ENCODE measurements around the gene ITGA1. TPM values are rescaled to one million over a fixed set of nuclear protein-coding genes. Genes with fewer than 3 reads are reported as not detected.

The ITGA1 gene
- polyA plus RNA-seq, 3 donors, result 2.4 to 19.6 (median 6.7) TPM

DNA sequence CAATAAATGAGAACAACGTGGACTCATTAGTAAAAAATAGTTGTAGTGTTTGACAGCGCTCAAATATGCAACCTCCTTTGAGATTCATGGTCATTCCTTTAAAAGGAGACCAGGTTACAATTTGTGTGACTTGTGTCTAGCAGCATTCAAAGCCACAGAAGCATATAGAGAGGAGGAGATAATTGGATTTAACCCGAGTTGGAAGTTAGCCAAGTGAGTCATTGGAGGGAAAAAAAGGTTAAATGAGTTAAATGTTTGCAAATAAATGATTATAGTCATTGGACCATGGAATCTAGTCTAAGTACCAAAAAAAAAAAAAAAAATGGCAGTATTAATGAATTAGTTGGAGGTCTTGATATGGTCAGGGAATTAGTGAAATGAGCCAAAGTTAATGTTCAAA is 90.9 kb downstream of the ITGA1 start:
- no peak overlapping the region for H3K27ac ChIP-seq (ENCODE audit: low read depth, low read length)
- 65 to 81% (median 74%) methylated on average over 3 of the region's 3 CpGs for WGBS, 3 donors

- H3K27ac ChIP-seq (ENCODE audit: low read depth, low read length), result no peak overlapping the region
Measured at GRCh38 chr5:52880541-52880940, 92.8 kb downstream of the ITGA1 start.

- no peak overlapping the region for H3K27ac ChIP-seq (ENCODE audit: low read depth, low read length)
- 88 to 97% (median 94%) methylated on average over 4 of the region's 4 CpGs for WGBS, 3 donors
Measured at GRCh38 chr5:52881468-52881867, 93.8 kb downstream of the ITGA1 start.

GRCh38 chr5:52883110-52883509 is 95.4 kb downstream of the ITGA1 start:
- no peak overlapping the region for H3K27ac ChIP-seq (ENCODE audit: low read depth, low read length)
- 81 to 91% (median 86%) methylated on average over 4 of the region's 4 CpGs for WGBS, 3 donors

DNA sequence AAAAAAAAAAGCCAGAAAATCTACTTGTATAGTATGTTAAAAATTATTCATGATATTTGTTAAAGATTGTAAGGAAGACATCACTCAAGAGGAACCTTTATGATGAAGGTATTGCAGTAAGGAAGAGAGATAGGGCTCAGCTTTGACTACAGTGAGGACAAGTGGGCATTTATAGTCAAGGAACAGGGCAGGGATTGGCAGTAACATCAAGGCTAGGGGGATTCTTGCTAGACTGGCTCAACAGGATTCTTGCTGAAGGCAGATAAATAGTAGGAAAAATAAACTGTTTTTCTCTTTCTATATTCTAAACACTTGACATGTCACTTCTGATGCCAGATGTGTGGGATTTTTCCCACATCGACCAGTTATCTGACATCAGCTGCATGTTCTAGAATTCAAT is 96.7 kb downstream of the ITGA1 start:
- no peak overlapping the region for H3K27ac ChIP-seq (ENCODE audit: low read depth, low read length)
- 23 to 85% (median 83%) methylated on average over 1 of the region's 1 CpG for WGBS, 3 donors

DNA sequence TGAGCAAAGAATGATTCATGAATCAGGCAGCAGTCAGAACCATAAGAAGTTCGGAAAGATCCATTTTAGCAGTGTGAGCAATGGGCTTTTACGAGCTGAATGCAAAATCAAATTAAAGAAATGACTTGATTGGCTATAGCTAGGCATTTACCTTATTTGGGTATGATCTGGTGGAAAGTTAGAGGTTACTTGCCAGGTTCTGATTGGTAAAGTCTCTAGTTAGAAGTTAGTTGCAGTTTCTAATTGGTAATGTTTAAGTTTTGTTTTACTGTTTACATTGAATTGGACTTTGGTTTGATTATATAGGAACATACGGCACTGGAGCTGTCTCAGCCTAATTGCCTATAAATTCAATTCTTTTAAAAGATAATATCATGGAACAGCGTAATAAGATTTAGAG is 97.9 kb downstream of the ITGA1 start:
- no peak overlapping the region for H3K27ac ChIP-seq (ENCODE audit: low read depth, low read length)
- 86 to 96% (median 92%) methylated on average over 4 of the region's 4 CpGs for WGBS, 3 donors

GRCh38 chr5:52886206-52886605 is 98.5 kb downstream of the ITGA1 start:
- H3K27ac ChIP-seq (ENCODE audit: low read depth, low read length), result no peak overlapping the region
- 81 to 94% (median 92%) methylated on average over 2 of the region's 2 CpGs for WGBS, 3 donors

- WGBS, 3 donors, result 76 to 87% (median 79%) methylated on average over 2 of the region's 2 CpGs
- H3K27ac ChIP-seq (ENCODE audit: low read depth, low read length), result no peak overlapping the region
Measured at GRCh38 chr5:52887066-52887465, 99.3 kb downstream of the ITGA1 start.

- no peak overlapping the region for H3K27ac ChIP-seq (ENCODE audit: low read depth, low read length)
- 47 to 90% (median 83%) methylated on average over 5 of the region's 5 CpGs for whole genome bisulfite sequencing, 3 donors
Measured at GRCh38 chr5:52888363-52888762, 100.6 kb downstream of the ITGA1 start.

DNA sequence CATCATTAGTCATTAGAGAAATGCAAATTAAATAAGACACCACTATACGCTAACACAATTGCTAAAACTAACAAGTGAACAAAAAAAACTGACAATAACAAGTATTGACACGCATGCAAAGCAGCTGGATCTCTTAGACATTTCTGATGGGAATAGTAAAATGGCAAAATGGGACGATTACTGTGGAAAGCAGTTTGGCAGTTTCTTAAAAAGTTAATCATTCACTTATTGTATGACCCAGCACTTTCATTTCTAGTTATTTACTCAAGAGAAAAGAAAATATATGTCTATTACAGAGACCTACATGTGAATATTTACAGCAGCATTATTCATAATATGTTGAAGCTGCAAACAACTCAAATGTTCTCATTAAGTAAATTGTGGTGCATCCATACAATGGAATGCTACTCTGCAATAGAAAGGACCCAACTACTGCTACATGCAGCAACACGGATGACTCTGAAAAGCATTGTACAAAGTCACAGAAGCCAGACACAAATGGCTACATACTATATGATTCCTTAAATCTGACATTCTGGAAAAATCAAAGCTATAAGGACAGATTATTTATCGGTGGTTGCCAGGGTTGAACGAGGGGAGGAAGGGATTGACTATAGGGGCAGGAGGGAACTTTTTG is 104.6 kb downstream of the ITGA1 start:
- no peak overlapping the region for H3K27ac ChIP-seq (ENCODE audit: low read depth, low read length)
- 41 to 89% (median 78%) methylated on average over 6 of the region's 6 CpGs for WGBS, 3 donors

- H3K27ac ChIP-seq (ENCODE audit: low read depth, low read length), result no peak overlapping the region
Measured at GRCh38 chr5:52893105-52893504, 105.4 kb downstream of the ITGA1 start.

GRCh38 chr5:52893863-52894262 is 106.1 kb downstream of the ITGA1 start:
- no peak overlapping the region for H3K27ac ChIP-seq (ENCODE audit: low read depth, low read length)
- 96 to 100% (median 97%) methylated on average over 1 of the region's 1 CpG for WGBS, 3 donors

DNA sequence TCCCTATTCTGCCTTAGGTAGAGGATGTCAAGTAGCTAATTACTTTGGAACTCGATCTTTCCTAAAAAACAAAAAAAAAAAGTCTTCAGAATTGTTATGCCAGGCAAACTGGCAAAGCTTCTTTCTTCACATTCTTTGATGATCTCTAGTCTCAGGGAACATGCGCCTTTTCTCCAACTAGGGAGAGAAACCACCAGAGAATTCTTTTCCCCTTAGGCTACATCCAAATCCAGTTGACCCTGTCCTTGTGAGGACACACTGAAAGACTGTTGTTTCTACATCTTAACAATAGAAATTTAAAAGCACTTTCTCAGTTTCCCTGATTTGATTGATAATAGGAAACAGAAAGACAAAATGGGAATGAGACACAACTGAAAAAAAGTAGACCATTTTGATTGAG is 106.7 kb downstream of the ITGA1 start:
- H3K27ac ChIP-seq (ENCODE audit: low read depth, low read length), result no peak overlapping the region
- WGBS, 3 donors, result 80 to 82% (median 81%) methylated on average over 2 of the region's 2 CpGs

- 47 to 63% (median 57%) methylated on average over 2 of the region's 2 CpGs for WGBS, 3 donors
- H3K27ac ChIP-seq (ENCODE audit: low read depth, low read length), result no peak overlapping the region
Measured at GRCh38 chr5:52895075-52895474, 107.4 kb downstream of the ITGA1 start.

DNA sequence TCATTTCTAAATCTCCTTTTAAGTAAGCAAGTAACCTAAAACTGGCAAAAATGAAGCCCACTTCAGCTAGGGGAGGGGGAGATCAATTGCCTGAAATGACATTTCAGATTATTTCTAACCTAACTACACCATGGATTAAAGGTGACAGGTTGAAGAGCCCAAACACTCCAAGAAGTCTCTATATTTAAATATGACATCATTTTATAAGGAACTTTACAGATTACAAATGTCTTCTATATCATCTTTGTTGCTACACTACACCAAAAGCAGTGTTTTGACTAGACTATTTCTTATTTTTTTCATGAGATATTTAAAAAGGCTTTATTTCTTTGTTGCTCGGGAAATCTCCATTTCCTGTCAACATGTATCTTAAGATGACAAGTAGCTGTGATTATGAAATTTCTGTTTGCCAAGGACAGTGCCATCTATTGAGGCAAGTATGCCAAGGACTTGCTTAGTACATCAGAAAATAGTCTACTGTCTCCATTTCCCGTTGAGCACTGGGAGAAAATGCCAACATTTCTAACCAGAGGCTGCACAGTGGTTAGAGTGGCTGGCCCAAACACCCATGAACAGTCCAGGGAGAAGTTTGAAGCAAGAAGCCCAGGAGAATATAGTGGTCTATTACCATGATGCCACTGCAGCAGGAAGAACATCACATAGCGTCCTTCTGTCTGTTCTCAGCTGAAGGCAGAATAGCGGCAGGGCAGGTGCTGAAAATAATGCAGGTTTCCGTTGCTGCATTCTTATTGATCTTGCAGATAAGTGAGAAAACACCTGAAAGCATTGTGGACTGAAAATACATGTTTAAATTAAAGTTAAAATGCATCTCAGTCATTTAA is 108.1 kb downstream of the ITGA1 start:
- 39 to 71% (median 48%) methylated on average over 5 of the region's 5 CpGs for WGBS, 3 donors
- H3K27ac ChIP-seq (ENCODE audit: low read depth, low read length), result no peak overlapping the region

GRCh38 chr5:52896534-52897237 is 109.0 kb downstream of the ITGA1 start:
- no peak overlapping the region for H3K27ac ChIP-seq (ENCODE audit: low read depth, low read length)
- WGBS, 3 donors, result 63 to 71% (median 68%) methylated on average over 2 of the region's 2 CpGs

DNA sequence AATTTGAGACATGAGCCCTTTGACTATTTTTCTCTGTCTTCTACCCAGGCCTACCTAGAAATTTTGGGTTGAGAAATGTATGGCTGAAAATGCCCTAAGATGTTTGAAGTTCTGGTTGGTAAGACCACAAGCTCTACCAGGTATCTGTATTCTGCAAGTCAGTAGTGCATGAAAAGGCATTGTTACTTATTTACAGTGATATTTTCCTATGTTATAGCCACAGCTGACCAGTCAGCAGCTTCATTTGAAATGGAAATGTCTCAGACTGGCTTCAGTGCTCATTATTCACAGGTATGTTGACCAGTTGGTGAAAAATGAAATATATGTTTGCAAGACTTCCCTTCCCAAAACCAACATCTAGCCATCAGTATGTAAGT is 109.5 kb downstream of the ITGA1 start:
- H3K27ac ChIP-seq (ENCODE audit: low read depth, low read length), result no peak overlapping the region

DNA sequence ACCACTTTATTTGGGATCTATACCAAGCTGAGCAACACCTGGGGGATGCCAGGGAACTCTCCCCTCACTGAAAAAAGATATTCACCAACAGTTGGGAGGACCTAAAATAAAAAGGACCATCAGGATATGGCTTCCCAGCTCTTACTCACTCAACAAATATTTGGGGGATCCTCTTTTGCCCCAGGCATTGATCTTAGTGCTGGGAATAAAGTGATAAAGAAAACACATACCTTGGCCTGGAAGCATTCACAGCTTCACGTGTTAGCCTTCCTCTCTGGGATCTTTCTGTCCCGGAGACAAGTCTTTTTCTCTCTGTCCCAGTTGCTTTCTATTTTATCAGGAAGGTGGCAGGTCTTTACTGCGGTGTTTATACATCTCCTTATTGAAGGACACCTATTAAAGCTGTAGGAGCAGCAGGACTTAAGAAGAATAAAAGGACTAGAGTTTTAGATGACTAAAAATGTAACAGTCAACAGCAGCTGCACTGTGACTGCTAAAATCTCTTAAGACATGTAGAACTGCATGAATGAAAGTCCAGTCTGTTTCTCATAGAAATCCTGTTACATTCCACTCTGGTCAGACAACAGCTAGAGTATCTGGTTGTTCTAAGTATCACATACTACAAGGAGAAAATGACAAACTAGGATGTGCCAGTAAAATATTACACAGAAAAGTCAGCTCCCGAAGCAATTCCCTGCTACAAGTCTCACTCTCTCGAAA is 111.4 kb downstream of the ITGA1 start:
- H3K27ac ChIP-seq (ENCODE audit: low read depth, low read length), result no peak overlapping the region
- 69 to 86% (median 79%) methylated on average over 5 of the region's 5 CpGs for WGBS, 3 donors

DNA sequence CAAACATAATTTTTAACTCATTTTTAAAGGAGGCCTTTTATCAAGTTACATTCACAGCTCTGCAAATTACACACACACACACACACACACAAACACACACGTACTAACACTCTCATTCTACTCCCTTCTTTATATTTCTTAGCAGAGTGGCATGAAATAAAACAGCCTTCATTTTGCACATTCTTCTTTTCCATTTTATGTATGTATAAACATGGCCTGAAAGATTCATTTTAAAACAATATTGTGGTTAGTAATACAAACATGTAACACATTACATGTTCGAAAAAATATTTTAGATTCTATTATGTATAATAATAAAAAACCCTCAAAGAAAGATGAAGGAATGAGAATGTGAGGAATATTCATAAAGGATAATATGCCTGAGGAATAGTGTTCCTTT is 115.4 kb downstream of the ITGA1 start:
- WGBS, 3 donors, result 73 to 88% (median 82%) methylated on average over 2 of the region's 2 CpGs
- no peak overlapping the region for H3K27ac ChIP-seq (ENCODE audit: low read depth, low read length)
